CD4-positive, alpha-beta T cell treated with Interleukin-10 for 1 hour (primary cell): Measurements from ENCODE around the gene C17orf67.
"Not testable (repeated sequence)": the region's sequence is repeated elsewhere in the genome, so short reads cannot be mapped to it uniquely, and the experiment has no call there.

ENCODE experiments used
- DNase-seq: peaks from one replicate; pipeline ENCODE4 v3.0.0-alpha.2; 2020

C17orf67 gene

DNA sequence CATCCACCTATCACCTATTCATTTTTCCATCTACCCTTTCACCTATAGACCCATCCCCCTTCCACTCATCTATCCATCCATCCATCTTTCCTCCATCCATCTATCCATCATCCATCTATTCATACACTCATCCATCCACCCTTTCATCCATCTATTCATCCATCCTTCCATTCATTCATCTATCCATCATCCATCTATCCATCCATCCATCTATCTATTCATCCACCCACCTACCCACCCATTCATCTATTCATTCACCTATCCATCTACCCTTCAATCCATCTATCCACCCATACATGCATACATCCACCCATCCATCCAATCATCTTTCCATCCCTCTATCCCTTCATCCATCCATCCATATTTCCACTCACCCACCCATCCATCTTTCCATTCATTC, 63.3 kb downstream of the C17orf67 start:
- DNase-seq = no peak

DNA sequence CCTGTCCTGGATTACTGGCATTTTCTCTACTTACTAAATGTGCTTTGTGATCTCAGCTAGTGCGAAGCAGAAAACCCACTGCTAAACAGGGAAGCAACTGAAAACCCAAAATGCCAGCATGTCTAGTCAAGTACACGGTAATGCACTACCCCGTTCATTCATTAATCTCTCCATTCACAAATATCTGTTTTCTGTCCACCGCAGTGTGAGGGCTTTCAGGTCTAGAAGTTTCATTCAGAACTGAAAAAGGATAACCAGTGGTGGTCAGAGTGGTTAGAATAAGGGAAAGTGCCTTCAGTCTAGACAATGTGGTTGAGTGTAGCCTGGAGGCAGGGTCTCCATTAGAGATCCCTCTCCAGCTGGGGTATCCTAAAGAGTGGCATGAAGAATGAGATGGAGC, 68.3 kb downstream of the C17orf67 start:
- no peak for DNase-seq

DNA sequence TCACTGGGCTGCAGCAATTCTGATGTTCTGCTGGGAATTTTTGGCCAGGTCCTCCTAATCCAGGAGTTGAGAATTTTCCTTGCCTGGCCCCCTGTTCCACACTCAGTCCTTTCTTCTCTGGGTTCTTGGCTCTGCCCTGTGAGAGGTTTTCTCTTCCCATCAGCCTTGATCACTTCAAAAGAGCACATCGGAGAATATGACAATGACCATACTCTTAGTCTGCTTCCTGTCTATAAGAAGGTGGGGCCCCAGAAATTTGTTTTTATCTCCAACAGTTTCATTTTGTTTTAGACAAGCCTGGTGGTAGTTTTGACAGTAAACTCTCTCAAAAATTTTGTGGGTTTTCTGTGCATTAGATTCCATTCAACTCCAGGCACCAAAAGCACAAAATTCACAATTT, 70.7 kb downstream of the C17orf67 start:
- DNase-seq = no peak

DNA sequence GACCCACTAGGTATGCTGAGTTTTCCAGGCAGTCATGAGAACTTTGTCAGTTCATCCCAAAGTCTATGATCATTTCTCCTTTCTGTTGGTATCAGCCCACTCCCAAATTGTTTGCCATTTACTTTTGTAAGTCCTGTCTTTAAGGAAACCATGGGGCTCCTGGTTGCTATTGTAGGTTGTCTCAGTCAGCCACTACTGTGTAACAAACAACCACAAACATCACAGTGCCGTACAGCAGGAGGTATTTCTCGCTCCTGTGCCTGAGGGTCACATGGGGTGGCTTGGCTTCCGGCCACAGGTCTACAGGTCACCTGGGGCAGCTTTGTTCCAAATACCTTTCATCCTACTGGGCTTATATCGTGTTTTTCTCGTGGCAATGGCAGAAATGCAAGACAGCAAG, 71.6 kb downstream of the C17orf67 start:
- DNase-seq = no peak

DNA sequence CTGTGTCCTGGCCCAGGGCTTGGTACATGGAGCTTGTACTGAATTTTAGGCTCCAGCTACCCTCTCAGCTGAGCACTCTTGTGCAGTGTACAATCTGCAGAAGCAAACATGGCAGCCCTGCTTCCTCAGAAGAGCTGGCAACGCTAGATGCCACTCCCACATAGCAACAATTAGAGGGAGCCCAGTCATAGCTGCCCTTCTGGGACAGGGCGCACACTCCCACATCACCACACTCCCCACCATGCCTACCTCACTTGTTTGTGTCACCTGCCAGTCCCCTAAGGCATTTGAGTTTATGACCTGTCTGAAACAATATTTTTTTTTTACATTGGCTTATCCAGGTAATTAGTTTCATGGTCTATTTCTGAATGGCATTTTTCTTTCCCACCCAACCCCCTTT, 72.3 kb downstream of the C17orf67 start:
- no peak for DNase-seq

DNA sequence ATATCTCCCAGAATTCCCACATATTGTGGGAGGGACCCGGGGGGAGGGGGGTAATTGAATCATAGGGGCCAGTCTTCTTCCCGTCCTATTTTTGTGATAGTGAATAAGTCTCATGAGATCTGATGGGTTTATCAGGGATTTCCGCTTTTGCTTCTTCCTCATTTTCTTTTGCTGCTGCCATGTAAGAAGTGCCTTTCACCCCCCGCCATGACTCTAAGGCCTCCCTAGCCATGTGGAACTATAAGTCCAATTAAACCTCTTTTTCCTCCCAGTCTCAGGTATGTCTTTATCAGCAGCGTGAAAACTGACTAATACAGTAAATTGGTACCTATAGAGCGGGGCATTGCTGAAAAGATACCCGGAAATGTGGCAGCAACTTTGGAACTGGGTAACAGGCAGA, 76.1 kb downstream of the C17orf67 start:
- DNase-seq = not testable (repeated sequence)

DNA sequence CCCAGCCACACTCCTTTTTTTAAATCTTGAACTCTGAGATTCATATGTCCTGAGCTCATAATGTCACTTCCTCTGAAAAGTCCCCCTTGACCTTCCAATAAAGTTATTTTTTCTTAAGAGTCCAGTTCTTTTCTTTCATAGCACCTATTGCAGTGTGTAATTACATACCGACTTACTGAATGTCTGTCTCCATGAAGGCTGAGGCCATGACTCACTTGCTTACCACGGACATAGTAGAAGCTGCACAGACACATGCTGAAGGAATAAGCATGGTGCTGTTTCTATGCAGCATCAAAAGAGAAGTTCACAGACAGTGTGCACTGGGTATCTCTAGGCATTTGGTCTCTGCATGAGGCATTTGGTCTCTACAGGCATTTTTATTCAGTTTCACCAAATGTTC, 77.2 kb downstream of the C17orf67 start:
- no peak for DNase-seq

DNA sequence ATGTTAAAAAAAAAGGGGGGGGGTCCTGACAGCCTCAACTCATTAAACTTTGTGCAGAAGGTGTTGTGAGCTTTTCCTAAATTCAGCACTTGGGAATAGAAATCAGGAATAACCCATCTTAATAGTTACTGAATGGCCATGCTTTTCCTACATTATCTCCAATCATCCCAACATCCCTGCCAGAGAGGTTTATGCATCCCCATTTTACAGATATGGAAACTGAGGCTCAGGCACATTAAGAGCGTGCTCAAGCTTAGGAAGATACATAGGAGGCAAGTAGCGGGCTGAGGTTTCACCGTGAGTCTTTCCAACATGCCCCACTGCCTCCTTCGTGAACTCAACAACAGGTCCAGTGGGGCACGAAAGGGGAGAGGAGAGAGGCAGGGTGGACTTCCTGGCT, 78.4 kb downstream of the C17orf67 start:
- DNase-seq = no peak

DNA sequence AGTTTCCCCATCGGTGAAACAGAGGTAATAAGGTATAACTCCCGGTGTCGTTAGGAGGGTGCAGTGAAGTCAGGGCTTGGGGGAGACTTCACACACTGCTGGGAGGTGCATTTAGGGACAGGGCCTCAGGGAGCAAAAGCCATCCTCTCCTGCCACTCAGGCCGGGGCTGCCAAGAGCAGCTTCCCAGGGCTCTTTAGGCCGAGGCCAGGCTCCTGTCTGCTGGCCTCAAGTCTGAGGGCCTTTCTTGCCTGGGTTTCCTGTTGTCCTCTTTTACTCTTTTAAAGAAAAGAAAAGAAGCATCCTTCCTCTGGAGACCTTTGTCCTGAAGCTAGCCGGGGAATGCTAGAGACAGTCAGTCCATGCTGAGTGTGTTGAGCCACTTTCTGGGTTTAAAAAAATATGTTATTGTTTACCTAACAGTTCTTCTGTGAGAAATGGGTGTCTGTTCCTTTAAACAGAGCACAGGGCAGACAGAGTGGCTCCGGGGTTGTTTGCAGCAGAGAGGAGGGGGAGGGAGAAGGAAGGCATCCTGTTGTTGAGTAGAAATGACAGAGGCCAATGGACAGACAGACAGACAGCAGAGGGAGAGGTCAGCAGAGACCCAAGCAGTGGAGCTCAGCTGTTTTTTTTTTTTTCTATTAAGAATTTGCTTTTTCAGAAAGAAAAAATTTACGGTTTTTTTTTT, 79.1 kb downstream of the C17orf67 start:
- no peak for DNase-seq

DNA sequence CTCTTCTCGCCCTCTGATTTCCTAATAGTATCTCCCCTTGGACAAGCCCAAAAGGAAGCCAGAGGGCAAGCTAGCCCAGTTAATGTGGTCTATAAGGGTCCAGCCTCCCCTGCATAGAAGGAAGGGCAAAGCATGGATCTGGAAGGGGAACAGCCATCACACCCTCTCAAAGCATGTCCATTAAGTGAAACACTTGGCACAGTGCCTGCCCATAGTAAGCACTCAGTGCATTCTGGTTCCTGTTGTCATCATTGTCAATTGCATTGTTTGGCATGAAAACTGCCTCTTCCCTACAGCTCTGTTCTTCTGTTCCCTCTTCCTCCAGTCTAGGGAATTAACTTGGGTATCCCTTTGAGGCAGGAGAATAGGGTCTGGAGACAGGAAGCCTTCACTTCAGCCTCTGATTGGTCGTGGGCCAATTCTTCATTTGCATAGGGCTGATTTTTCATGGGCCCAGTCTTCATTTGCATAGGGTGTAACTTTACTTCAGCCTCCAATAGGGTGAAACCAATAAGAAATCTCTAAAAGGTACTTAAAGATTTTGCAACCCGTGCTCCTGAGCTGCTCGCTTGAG, 81.4 kb downstream of the C17orf67 start:
- no peak for DNase-seq

DNA sequence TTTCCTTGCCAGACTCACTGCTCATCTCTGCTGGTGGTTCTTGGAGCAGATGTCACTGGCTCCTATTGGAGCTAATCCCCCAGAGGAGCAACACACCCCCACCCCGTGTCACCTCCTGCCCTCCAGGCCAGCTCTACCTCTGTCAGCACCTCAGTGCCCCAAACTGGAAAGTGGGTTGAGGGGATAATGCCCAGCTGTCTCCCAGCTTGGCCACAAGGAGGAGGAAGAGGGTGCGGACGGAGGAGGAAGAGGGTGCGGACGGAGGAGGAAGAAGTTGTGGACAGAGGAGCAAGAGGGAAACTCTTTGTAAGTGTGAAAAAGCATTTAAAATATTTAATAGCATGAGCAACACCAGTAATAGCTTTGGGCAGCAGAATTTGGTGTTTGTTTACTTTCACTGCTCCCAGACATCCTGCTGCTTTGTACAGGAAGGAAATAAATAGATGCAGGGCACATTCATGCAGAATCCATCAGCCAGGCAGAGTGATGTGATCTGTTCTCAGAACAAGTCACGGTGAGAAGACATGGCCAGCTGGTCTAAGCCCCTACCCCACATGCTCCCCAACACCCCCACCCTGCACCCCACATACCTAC, 82.5 kb downstream of the C17orf67 start:
- DNase-seq = no peak

DNA sequence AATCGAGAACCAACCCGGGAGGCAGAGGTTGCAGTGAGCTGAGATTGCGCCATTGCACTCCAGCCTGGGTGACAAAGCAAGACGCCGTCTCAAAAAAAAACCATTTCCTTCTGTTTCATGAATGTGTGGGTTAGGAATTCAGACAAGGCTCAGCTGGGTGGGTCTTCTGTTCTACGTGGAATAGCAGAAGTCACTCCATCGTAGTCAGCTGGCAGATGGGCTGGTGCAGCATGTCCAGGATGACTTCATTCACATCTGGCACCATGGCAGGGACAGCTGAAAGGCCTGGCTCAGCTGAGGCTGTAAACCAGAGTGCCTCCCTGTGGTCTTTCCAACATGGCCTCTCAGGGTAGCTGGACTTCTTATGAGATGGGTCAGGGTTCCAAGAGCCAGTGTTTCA, 89.0 kb downstream of the C17orf67 start:
- DNase-seq = no peak

DNA sequence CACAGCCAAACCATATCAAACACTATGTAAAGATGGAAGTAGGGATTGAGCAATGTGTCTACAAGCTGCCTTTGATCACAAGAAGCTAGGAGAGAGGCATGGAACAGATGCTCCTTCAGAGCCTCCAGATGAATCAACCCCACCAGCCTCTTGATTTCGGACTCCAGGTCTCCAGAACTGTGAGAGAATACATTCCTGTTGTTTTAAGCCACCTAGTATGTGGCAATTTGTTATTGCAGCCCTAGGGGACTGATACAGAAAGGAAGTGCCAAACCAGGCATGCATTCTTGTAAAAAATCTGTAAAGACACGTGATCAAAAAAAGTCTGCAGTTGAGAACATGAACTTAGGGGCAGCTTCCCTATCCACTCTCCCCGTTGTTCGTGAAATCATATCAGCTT, 91.1 kb downstream of the C17orf67 start:
- no peak for DNase-seq
